ENCODE results near the gene FAM187B.

FAM187B gene

DNA sequence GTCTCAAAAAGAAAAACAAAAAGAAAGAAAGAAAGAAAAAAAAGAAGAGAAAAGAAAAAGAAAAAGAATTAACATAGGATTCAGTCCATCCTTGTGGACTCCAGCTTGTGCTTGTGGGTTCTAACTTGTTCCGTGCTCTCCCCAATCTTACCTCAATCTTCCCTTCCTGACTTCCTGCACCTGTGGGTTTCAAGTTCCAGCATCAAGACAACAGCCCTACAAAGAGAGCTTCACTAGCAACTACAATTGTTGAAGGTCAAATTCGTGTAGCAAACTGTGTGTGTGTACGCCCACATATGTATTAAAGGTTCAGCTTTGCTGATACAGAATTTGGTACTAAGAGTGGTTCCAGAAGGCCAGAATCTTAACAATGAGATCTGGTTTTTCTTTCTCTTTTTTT is 48.7 kb downstream of the FAM187B start:
- no peak for DNase-seq (ENCODE audit: extremely low spot score)
- CTCF ChIA-PET = no interaction called here
- POLR2A ChIA-PET = interaction anchor here (1.2 kb wide), 1 partner anchor 39 kb away, joined by 3 read pairs; no protein-coding TSS in a partner anchor
- TF ChIP-seq BHLHE40 (IDR thresholded peaks at IDR 0.05; ENCODE audit: borderline replicate concordance) (no peak), HDGF (IDR thresholded peaks at IDR 0.05; ENCODE audit: borderline replicate concordance) (no peak), FOXA1 (IDR thresholded peaks at IDR 0.05) (no peak), ZNF384 (IDR thresholded peaks at IDR 0.05) (no peak), SUZ12 (IDR thresholded peaks at IDR 0.05) (no peak), FOXM1 (IDR thresholded peaks at IDR 0.05; ENCODE audit: borderline replicate concordance) (no peak), TARDBP (IDR thresholded peaks at IDR 0.05) (no peak), NFRKB (IDR thresholded peaks at IDR 0.05) (no peak)
- TF ChIP-seq, protein P1, sequence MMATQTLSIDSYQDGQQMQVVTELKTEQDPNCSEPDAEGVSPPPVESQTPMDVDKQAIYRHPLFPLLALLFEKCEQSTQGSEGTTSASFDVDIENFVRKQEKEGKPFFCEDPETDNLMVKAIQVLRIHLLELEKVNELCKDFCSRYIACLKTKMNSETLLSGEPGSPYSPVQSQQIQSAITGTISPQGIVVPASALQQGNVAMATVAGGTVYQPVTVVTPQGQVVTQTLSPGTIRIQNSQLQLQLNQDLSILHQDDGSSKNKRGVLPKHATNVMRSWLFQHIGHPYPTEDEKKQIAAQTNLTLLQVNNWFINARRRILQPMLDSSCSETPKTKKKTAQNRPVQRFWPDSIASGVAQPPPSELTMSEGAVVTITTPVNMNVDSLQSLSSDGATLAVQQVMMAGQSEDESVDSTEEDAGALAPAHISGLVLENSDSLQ (IDR thresholded peaks at IDR 0.05) = no peak

- ChIA-PET POLR2A (interaction anchor here (1.2 kb wide), 1 partner anchor 37 kb away, joined by 3 read pairs; no protein-coding TSS in a partner anchor), CTCF (no interaction called here)
- DNase-seq (ENCODE audit: extremely low spot score) = no peak
- TF ChIP-seq L3MBTL2 (conservative IDR thresholded peaks at IDR 0.05) = no peak
- no peak for TF ChIP-seq BHLHE40 (IDR thresholded peaks at IDR 0.05; ENCODE audit: borderline replicate concordance)
- TF ChIP-seq LEF1 (IDR thresholded peaks at IDR 0.05; ENCODE audit: borderline replicate concordance) = no peak
- TF ChIP-seq FOXM1 (IDR thresholded peaks at IDR 0.05; ENCODE audit: borderline replicate concordance) = no peak
- TF ChIP-seq SUZ12 (IDR thresholded peaks at IDR 0.05) = no peak
- no peak for TF ChIP-seq FOXK2 (IDR thresholded peaks at IDR 0.05)
- TF ChIP-seq ELF4 (IDR thresholded peaks at IDR 0.05) = no peak
Observed at GRCh38 chr19:35178701-35179100, 49.8 kb downstream of the FAM187B start.

DNA sequence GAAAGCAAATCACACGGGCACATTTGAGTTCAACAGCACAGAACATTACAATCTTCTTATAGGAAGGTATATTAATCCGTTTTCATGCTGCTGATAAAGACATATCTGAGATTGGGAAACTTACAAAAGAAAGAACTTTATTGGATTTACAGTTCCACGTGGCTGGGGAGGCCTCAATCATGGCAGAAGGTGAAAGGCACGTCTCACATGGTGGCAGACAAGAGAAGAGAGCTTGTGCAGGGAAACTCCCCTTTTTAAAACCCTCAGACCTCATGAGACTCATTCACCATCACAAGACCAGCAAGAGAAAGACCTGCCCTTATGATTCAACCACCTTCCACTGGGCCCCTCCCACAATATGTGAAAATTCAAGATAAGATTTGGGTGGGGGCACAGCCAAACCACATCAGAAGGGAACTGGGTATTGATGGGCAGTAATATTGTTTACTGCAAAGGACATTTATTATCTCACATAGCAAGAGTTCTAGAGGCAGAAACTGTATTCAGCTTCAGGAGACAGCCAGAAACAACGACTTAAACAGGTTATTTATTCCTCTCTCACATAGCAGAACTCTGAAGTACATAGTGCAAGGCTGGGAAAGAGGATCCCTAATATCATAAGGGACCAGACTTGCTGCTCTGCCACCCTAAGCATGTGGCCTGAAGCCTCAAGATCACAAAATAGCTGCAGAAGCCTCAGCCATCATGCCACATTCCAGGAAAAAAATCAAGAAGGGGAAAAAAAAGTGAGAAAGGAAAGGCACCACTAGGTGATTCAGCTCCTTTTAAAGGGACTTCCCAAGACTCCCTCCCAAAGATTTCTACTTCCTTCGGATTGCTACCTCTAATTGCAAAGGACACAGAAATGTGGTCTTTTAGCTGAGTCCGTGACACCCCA is 50.9 kb downstream of the FAM187B start:
- ChIA-PET POLR2A (no interaction called here), CTCF (no interaction called here)
- no peak for DNase-seq (ENCODE audit: extremely low spot score)
- TF ChIP-seq ZNF384 (IDR thresholded peaks at IDR 0.05) = no peak
- TF ChIP-seq LEF1 (IDR thresholded peaks at IDR 0.05; ENCODE audit: borderline replicate concordance) = no peak
- TF ChIP-seq SUZ12 (IDR thresholded peaks at IDR 0.05) = no peak
- no peak for TF ChIP-seq ELF4 (IDR thresholded peaks at IDR 0.05)
- TF ChIP-seq CTBP1 (IDR thresholded peaks at IDR 0.05; ENCODE audit: borderline replicate concordance) = no peak
- TF ChIP-seq ARNT (IDR thresholded peaks at IDR 0.05) = no peak
- TF ChIP-seq SP1 (IDR thresholded peaks at IDR 0.05) = no peak
- TF ChIP-seq NFRKB (IDR thresholded peaks at IDR 0.05) = no peak
- TF ChIP-seq FOXK2 (IDR thresholded peaks at IDR 0.05) = no peak
- TF ChIP-seq TARDBP (IDR thresholded peaks at IDR 0.05) = no peak
- TF ChIP-seq BHLHE40 (IDR thresholded peaks at IDR 0.05; ENCODE audit: borderline replicate concordance) = no peak
- no peak for TF ChIP-seq FOXA1 (IDR thresholded peaks at IDR 0.05)

GRCh38 chr19:35176181-35176570 is 52.4 kb downstream of the FAM187B start:
- ChIA-PET CTCF (no interaction called here), POLR2A (no interaction called here)
- no peak for TF ChIP-seq FOXK2 (IDR thresholded peaks at IDR 0.05)
- no peak for TF ChIP-seq CTBP1 (IDR thresholded peaks at IDR 0.05; ENCODE audit: borderline replicate concordance)
- no peak for TF ChIP-seq FOXM1 (IDR thresholded peaks at IDR 0.05; ENCODE audit: borderline replicate concordance)
- no peak for TF ChIP-seq LEF1 (IDR thresholded peaks at IDR 0.05; ENCODE audit: borderline replicate concordance)
- no peak for TF ChIP-seq TARDBP (IDR thresholded peaks at IDR 0.05)
- no peak for TF ChIP-seq BHLHE40 (IDR thresholded peaks at IDR 0.05; ENCODE audit: borderline replicate concordance)
- TF ChIP-seq, protein P1 (IDR thresholded peaks at IDR 0.05) = no peak
- no peak for TF ChIP-seq FOXA1 (IDR thresholded peaks at IDR 0.05)
- TF ChIP-seq SP1 (IDR thresholded peaks at IDR 0.05) = no peak
- no peak for DNase-seq (ENCODE audit: extremely low spot score)

Data from HEK293T (cell line).